NCI-H510A treated with DMSO at 0.1 percent for 48 hours (cell line): Measurements from ENCODE around the gene RAB3A.
"Not testable (repeated sequence)": the region's sequence is repeated elsewhere in the genome, so short reads cannot be mapped to it uniquely, and the experiment has no call there.

Experiments
- DNase-seq: peaks from one replicate; lab custom pipeline; 2025; lab: John Stamatoyannopoulos, UW

The RAB3A gene

DNA sequence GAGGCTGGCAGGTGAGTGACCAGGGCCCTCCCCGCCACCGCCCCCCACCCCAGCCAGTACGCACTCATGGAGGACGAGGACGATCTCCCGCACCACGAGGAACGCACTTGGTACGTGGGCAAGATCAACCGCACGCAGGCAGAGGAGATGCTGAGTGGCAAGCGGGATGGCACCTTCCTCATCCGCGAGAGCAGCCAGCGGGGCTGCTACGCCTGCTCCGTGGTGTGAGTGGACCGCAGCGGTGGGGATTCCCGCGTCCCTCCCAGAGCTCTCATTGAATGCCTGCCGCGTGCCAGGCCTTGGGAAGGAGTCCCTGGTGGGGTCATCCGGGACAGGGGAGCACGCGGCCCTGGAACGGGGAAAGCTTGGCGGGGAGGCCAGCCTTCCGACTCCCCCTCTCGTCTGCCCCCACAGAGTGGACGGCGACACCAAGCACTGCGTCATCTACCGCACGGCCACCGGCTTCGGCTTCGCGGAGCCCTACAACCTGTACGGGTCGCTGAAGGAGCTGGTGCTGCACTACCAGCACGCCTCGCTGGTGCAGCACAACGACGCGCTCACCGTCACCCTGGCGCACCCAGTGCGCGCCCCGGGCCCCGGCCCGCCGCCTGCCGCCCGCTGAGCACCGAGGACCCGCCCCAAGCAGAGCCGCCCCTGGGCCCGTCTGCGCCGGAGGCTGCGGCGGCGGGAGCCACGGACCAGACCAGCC lies 35.0 kb downstream of the RAB3A start:
- DNase-seq, result no peak

DNA sequence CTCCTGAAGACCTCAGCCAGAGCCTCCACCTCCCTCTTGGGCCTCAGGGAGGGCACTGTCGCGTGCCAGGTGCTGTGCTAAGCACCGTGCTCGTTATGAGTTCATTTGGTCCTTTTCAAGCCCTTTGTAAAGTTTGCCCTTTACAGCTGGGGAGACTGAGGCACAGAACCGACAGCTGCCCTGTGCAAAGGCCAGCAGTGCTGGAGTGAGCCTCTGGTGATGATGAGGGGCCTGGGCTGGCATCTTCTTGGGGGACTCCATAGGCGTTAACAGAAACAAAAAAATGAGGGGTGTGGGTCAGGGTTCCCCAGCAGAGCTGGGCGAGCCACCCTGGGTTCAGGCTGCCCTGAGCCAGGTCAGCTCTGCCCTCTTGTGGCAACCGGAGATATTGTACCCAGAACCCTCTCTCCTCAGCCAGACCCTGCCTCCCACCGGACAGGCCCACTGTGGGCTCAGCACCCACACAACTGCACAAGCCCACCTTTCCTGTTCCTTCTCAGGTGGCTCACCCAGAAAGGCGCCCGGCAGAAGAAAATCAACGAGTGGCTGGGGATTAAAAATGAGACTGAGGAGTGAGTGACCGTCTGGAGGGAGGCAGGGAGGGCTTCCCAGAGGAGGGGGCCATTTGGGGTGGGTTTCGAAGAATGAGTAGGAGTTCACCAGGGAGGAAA lies 35.7 kb downstream of the RAB3A start:
- DNase-seq, result peak; percentile 12

DNA sequence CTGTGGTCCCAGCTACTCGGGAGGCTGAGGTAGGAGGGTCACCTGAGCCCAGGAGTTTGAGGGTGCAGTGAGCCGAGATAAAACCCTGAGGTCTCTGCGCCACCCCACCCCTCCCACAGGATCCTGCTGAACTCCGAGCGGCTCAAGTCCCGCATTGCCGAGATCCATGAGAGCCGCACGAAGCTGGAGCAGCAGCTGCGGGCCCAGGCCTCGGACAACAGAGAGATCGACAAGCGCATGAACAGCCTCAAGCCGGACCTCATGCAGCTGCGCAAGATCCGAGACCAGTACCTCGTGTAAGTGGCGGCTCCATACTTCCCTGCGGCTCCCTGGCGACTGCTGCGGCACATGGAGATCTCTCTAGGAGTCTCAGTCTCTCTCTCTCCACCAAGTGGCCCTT lies 36.8 kb downstream of the RAB3A start:
- no peak for DNase-seq

DNA sequence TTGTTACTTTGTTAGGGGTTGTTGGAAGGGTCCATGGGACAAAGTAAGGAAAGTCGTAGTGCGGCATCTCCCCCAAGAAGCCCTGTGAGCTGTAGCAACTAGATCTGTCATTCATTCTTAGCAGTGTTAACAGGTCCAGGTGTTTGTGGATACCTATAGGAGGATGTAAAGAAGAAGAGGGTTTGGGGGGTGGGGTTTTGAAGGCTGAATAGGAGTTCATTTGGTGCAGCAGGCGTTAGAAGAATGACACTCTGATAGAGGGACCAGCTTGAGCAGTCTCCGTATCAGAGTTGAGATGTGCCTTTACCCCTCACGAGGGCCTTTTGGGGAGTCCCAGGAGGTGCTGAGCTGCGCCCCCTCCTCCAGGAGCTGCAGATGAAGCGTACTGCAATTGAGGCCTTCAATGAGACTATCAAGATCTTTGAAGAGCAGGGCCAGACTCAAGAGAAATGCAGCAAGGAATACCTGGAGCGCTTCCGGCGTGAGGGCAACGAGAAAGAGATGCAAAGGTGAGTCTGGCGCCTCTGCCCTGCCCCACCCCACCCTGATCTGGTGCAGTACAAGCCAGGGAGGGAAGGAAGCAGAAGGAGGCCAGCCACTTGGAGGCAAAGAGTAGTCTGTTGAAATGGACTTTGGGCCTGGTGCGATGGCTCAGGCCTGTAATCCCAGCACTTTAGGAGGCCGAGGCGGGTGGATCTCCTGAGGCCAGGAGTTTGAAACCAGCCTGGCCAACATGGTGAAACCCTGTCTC lies 37.9 kb downstream of the RAB3A start:
- no peak for DNase-seq

DNA sequence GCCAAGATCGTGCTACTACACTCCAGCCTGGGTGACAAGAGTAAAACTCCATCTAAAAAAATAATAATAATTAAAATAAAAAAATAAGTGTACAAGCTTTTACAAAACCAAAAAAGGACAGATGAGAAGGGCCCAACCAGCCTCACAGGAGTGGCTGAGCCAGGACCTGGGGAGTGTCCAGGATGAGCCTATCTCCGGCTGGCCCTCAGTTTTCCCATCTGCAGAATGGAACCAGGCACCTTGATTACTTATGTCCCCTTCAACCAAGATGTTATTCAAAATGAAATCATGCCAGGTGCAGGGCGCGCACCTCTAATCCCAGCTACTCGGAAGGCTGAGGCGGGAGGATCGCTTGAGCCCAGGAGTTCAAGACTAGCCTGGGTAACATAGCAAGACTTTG lies 39.8 kb downstream of the RAB3A start:
- no peak for DNase-seq

DNA sequence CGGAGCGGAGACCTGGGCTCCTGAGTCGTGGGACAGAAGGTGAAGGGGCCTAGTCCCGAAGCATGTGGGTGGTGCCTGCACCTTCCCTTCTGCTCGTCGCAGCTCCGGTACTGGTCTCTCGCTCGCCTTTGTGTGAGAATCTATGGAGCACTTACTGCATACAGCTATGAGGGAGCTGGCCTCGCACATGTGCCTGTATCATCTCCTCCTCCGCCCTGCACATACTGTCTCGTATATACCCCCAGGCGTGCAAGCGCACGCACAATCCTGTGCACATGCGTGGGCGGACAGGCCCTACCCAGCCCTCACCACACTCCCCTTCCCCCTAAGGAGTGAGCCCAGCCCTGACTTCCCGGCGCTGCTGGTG lies 42.2 kb downstream of the RAB3A start:
- DNase-seq, result no peak

DNA sequence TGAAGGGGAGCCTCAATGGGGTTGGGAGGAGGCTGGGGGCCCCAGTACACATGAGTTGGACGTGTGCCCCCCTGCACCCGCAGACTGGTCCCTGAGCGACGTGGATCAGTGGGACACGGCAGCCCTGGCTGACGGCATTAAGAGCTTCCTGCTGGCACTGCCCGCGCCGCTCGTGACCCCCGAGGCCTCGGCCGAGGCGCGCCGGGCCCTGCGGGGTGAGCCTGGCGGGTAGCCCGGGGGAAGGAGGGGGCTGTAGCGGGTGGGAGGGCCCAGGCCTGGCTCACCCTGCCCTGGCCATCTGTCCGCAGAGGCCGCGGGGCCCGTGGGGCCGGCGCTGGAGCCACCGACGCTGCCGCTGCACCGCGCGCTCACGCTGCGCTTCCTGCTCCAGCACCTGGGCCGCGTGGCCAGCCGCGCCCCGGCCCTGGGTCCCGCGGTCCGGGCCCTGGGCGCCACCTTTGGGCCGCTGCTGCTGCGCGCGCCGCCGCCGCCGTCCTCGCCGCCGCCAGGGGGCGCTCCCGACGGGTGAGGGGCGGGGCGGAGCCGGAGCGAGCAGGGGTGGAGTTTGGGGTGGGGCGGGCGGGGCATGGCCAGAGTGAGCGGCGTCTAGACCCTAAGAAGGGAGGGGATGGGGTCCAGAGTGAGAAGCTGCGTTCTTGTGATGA lies 42.7 kb downstream of the RAB3A start:
- no peak for DNase-seq

DNA sequence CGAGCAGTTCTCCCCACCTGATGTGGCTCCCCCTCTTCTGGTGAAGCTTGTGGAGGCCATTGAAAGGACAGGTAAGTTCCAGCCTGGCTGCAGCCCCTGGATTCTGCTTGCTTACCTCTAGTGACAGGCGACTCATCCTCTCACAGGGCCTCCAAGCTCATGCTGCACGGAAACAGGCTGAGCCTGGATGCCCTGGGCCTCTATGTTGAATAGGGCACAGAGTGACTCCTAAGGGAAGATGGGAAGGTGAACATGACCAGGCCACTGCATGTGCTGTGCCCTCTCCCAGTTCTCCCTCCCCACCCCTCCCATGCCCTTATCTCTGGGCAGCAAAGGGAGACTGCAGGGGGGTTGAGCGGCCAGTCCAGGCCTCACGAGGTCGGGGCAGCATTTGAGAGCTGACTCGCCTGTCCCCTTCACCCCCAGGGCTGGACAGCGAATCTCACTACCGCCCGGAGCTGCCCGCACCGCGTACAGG lies 43.3 kb downstream of the RAB3A start:
- no peak for DNase-seq

DNA sequence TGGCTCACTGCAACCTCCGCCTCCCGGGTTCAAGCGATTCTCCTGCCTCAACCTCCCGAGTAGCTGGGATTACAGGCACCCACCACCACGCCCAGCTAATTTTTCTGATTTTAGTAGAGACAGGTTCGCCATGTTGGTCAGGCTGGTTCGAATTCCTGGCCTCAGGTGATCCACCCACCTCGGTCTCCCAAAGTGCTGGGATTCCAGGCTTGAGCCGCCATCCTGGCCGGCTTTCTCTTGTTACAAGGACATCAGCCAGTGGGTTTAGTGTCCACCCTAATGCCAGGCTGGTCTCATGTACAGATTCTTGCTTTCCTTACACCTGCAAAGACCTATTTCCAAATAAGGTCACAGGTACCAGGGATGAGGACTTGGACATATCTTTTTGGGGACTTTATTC lies 44.0 kb downstream of the RAB3A start:
- no peak for DNase-seq

DNA sequence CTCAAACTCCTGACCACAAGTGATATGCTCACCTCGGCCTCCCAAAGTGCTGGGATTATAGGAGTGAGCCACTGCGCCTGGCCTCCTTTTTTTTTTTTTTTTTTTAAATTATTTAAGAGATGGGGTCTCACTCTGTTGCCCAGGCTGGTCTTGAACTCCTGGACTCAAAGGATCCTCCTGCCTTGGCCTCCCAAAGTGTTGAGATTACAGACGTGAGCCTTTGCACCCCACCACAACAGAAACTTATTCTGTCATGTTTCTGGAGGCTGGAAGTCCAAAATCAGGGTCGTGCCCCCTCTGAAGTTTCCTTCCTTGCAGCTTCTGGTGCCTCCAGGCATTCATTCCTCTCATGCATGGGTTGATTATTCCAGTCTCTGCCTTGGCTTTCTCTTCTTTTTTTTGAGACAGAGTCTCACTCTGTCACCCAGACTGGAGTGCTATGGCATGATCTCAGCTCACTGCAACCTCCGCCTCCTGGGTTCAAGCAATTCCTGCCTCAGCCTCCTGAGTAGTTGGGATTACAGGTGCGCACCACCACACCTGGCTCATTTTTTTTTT lies 44.7 kb downstream of the RAB3A start:
- not testable (repeated sequence) for DNase-seq

DNA sequence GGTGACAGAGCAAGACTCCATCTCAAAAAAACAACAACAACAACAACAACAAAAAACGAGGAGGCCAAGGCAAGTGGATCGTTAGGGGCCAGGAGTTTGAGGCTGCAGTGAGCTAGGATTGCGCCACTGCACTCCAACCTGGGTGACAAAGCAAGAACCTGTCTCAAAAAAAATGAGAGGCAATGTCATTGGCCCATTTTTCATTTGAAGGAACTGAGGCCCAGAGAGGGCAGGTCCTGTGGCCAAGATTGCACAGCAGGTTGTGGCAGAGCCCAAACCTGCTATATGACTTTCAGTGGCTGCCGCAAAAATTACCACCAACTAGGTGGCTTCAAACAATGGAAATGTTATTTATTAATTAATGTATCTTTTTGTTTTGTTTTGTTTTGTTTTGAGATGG lies 45.4 kb downstream of the RAB3A start:
- no peak for DNase-seq

DNA sequence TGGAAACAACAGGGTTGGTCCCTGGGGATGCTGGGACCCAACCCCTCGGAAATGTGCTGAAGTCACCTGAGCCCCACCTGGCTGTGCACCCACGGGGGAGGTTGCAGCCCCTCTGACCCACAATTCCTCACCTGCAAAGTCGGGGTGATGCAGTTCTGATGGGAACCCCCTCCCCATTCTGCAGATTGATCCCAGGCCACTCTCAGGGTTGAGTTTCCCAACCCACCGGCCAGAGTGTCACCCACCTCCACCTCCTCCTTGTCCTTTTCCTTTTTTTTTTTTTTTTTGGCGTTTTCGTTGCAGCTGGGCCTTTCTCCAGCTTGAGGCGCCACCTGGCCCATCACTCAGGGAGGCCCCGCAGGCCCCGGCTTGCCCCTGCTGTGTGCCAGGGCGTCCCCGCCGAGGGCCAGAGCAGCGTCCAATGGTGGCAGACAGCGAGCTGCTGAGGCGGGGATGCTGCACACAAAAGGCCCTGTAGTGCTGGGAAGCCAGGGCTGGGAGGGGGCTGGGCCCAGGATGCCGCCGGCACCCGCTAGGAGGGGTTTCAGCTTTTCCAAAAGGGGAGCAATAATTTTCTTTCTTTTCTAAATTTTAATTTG lies 46.3 kb downstream of the RAB3A start:
- peak; percentile 62 for DNase-seq

DNA sequence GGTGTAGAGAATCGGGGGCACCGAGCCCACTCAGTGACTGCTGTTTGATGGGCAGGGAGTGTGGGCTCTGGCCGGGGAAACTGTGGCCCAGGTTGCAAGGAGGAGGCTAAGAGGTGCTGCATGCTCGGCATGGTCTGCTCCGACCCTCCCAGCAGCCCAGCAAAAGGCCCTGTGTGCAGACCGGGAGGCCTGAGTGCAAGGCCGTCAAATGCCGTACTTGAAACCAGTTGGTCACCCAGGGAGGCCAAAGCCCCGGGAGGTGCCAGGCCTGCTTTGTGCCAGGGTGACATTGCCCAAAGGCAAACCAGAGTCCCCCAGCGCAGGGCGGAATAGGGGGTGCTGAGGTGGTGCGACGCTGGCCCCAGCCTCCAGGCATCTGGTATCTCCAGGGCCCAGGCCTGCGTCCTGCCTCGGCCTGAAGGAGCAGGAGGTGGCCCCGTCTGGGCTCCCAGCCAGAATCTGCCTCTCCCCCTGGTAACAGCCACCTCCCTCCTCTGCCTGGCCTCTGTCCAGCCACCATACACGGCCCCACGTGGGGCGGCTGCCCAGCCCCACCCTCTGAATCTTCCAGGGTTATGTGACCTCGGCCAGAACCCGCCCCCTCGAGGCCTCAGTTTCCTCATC lies 46.9 kb downstream of the RAB3A start:
- DNase-seq, result peak; percentile 72

DNA sequence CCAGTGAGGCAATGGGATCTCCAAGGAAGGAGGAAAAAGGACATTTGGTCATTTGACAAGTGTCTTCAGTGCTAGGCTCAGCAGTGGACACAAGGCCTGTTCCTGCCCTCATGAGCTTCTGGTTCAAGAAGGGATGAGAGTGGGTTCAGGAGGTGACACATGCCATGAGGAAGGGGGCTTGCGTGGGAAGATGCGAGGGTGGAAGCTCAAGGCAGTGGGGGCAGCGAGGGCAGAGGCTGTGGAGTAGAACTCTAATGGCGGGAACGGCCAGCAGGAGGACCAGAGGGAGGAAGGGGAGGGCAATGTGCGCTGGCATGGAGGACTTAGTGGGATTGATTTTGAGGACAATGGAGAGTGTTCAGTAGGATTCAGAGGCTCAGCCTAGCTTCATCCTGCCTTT lies 47.6 kb downstream of the RAB3A start:
- DNase-seq, result no peak

DNA sequence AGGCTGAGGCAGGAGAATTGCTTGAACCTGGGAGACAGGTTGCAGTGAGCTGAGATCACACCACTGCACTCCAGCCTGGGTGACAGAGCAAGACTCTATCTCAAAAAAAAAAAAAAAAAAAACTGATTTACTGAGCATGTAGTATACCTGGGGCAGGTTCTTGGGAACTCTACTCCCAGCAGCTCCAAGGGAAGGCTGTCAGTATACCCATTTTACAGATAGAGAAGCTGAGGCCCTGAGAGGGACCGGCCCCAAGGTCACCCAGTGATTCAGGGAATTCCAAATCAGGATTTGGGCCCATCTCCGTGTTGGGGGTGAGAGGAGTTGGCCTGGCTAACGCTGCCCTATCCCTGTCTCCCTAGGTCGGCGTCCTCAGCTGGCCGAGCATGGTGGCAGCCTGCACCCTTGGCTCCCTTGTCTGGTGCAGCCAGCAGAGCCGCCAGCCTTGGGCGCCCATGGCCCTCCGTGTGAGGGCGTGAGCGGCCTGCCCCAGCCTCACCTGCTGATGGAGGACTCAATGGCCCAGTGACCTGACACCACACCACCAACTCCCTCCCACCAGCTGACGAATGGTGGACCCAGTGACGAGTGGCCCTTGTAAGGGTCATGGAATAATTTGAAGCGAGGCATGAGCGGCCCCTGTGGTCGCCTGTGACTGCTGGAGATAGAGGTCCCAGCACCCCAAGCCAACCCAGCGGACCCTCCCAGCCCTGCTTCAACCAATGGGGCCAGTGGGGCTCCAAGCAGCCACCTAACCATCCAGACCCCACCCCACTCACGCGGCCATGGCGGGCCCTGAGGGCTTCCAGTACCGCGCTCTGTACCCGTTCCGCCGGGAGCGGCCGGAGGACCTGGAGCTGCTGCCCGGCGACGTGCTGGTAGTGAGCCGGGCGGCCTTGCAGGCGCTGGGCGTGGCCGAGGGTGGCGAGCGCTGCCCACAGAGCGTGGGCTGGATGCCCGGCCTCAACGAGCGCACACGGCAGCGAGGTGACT lies 48.5 kb downstream of the RAB3A start:
- no peak for DNase-seq

DNA sequence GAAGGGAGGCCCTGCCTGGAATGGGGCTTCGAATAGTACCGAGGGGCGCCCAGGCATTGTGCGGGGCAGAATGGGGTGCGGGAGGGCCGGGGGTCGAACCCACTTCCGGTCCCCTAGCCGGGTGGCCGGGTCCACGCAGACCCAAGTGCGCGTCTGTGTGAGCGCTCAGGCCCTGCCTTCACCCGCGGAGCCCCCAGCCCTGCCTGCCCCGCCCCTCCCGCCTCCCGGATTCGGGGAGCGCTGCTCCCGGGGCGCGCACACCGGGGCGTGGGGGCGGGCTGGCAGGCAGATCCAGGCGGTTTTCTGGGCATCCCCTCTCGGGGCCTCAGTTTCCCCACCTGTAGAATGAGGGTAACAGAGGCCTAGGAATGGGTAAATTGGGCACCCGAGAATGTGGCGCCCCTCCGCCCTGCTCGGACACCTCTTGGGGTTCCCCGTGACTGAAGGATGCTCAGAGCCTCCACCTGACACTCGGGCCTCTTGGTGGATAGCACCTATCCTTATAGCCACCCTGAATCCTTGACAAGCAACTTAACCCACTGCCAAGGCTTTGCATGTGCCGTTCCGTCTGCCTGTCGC lies 50.2 kb downstream of the RAB3A start:
- no peak for DNase-seq

DNA sequence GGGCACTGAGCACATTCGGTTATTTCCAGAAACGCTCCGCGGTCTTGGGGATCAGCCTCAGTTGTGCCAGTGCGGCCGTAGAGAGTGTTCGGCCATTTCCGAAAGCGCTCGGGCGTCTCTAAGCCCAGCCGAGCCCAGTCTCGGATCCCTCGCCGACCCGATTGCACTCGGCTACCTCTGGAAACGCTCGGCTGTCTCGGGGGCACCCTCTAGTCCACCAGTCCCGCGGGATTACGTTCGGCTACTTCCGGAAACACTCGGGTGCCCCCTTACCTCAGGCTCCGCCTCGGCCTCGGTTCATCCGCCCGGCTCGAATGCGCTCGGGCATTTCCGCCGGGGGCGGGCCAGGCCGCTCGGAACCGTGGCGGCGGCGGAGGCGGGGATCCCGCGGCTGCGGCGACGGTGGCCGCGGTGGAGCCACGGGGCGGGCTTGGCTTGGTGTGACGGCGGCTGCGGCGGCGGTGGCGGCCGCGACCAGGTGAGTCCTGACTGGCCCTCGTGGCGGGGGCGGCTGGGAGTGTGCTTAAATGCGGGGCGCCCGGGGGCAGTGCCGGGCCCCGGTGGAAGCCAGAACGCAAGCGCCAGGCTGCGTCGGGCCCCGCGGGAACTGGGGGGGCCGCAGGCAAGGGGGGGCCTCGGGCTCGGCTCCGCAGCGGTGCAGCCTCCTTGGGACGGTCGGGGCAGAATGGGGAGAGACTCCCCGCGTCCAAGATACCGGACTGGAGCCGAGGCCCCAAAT lies 50.9 kb downstream of the RAB3A start, which contains the start of gene PIK3R2:
PIK3R2 (plus strand) TSS at position 347 of the 739 bp plus-strand sequence. CDS start 2,717 bp downstream, outside the sequence.
- DNase-seq, result peak; percentile 98

DNA sequence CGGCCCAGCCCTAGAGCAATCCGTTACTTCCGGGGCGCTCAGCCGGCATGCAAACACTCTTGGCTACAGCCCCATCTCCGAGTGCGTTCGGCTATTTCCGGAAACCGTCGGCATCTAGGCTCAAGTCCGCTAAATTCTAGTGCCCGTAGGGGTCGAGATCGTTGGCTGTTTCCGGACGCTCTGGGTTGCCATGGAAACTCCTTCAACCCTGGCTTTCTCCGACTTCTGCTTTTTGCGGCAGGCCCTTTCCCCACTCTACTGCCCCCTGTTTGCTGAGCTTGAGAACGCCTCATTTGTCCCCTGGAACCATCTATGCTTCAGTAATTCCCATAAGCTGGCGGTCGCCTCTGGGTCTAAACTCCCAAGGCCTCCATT lies 51.4 kb downstream of the RAB3A start:
- peak; percentile 91 for DNase-seq
